ENCODE data around the gene FBXL7. TPM values are rescaled to one million over a fixed set of nuclear protein-coding genes. Genes with fewer than 3 reads are reported as not detected.
A peak's percentile ranks its signal among the peaks of the same experiment; 100 is the strongest.

FBXL7 gene
- total and polyA plus RNA-seq, 4 donors: 0.24 to 1.4 (median 1.2) TPM

GRCh38 chr5:15674716-15675115 lies 174.7 kb downstream of the FBXL7 start:
- Histone ChIP-seq H3K36me3 (ENCODE audit: control insufficient read depth in 4 of 4, insufficient read depth in 3 of 4, low read depth in 1 of 4, low read length in 3 of 4) (no peaks in the 10 kb centered on the region), H3K9me3 (ENCODE audit: control insufficient read depth in 4 of 4, low read length in 3 of 4) (no peaks in the 10 kb centered on the region), H3K4me1 (ENCODE audit: control insufficient read depth in 4 of 4, insufficient read depth in 4 of 4, low read length in 3 of 4) (no peaks in the 10 kb centered on the region), H3K4me3 (ENCODE audit: low read depth in 1 of 3, low read length in 3 of 3) (no peak overlapping the region), H3K9ac (ENCODE audit: low read depth in 1 of 2, low read length in 2 of 2) (no peak overlapping the region), H3K27me3 (ENCODE audit: control insufficient read depth in 4 of 4, insufficient read depth in 4 of 4, low read length in 3 of 4) (no peaks in the 10 kb centered on the region), H3K27ac (ENCODE audit: low read depth in 1 of 2, low read length in 2 of 2) (no peak overlapping the region)
- no peak for DNase-seq (ENCODE audit: low spot score)
- WGBS: 65% methylated on average over 2 of the region's 2 CpGs
- TF ChIP-seq NR2F2 (IDR thresholded peaks at IDR 0.05): peak; percentile 43
- no peak for TF ChIP-seq ATF3 (IDR thresholded peaks at IDR 0.05)

- Histone ChIP-seq H3K4me1 (ENCODE audit: control insufficient read depth in 4 of 4, insufficient read depth in 4 of 4, low read length in 3 of 4) (no peaks in the 10 kb centered on the region), H3K4me3 (ENCODE audit: low read depth in 1 of 3, low read length in 3 of 3) (no peak overlapping the region), H3K36me3 (ENCODE audit: control insufficient read depth in 4 of 4, insufficient read depth in 3 of 4, low read depth in 1 of 4, low read length in 3 of 4) (no peaks in the 10 kb centered on the region), H3K27me3 (ENCODE audit: control insufficient read depth in 4 of 4, insufficient read depth in 4 of 4, low read length in 3 of 4) (no peaks in the 10 kb centered on the region), H3K9ac (ENCODE audit: low read depth in 1 of 2, low read length in 2 of 2) (no peak overlapping the region), H3K9me3 (ENCODE audit: control insufficient read depth in 4 of 4, low read length in 3 of 4) (no peaks in the 10 kb centered on the region), H3K27ac (ENCODE audit: low read depth in 1 of 2, low read length in 2 of 2) (no peak overlapping the region)
- TF ChIP-seq SP1 (IDR thresholded peaks at IDR 0.05): no peak
- TF ChIP-seq HNF4A (conservative IDR thresholded peaks at IDR 0.05): no peak
- no peak for TF ChIP-seq RAD21 (IDR thresholded peaks at IDR 0.05)
- no peak for TF ChIP-seq EGR1 (IDR thresholded peaks at IDR 0.05; ENCODE audit: low read depth in 2 of 2)
- WGBS: 56% methylated on average over 1 of the region's 1 CpG
- no peak for DNase-seq (ENCODE audit: low spot score)
These were observed 176.6 kb downstream of the FBXL7 start for GRCh38 chr5:15676591-15676990.

GRCh38 chr5:15679161-15679560 lies 179.2 kb downstream of the FBXL7 start:
- DNase-seq (ENCODE audit: low spot score): no peak
- 77% methylated on average over 4 of the region's 4 CpGs for WGBS

More at GRCh38 chr5:15679161-15679560, 179.2 kb downstream of the FBXL7 start:
- Histone ChIP-seq H3K27ac (ENCODE audit: low read depth in 1 of 2, low read length in 2 of 2) (no peak overlapping the region), H3K36me3 (ENCODE audit: control insufficient read depth in 4 of 4, insufficient read depth in 3 of 4, low read depth in 1 of 4, low read length in 3 of 4) (no peaks in the 10 kb centered on the region), H3K27me3 (ENCODE audit: control insufficient read depth in 4 of 4, insufficient read depth in 4 of 4, low read length in 3 of 4) (no peaks in the 10 kb centered on the region), H3K9ac (ENCODE audit: low read depth in 1 of 2, low read length in 2 of 2) (no peak overlapping the region), H3K9me3 (ENCODE audit: control insufficient read depth in 4 of 4, low read length in 3 of 4) (no peaks in the 10 kb centered on the region), H3K4me1 (ENCODE audit: control insufficient read depth in 4 of 4, insufficient read depth in 4 of 4, low read length in 3 of 4) (no peaks in the 10 kb centered on the region), H3K4me3 (ENCODE audit: low read depth in 1 of 3, low read length in 3 of 3) (no peak overlapping the region)
- TF ChIP-seq ATF3 (IDR thresholded peaks at IDR 0.05) (no peak), CTCF (IDR thresholded peaks at IDR 0.05; ENCODE audit: low read depth, low read length, missing input control) (no peak), RAD21 (IDR thresholded peaks at IDR 0.05) (no peak)

Data from liver (tissue), 9 donors.